ENCODE measurements around the gene IPO5. TPM values are rescaled to one million over a fixed set of nuclear protein-coding genes. Genes with fewer than 3 reads are reported as not detected.

IPO5 gene
- total RNA-seq, 2 experiments from 2014 or later, result 81.8 to 116 TPM

- Histone ChIP-seq H3K79me2 (ENCODE audit: insufficient read depth, low read depth, low read length) (no peaks in the 10 kb centered on the region), H2AFZ (ENCODE audit: low read length) (no peak overlapping the region), H3K4me3 (ENCODE audit: low read depth, low read length, poor library complexity, severe bottlenecking) (no peak overlapping the region), H3K4me2 (ENCODE audit: low read length) (no peak overlapping the region), H3K36me3 (ENCODE audit: insufficient read depth, low read length) (no peaks in the 10 kb centered on the region), H4K20me1 (ENCODE audit: insufficient read depth, low read length) (no peaks in the 10 kb centered on the region), H3K27ac (ENCODE audit: low read depth, low read length, poor library complexity, severe bottlenecking) (no peak overlapping the region), H3K9me2 (ENCODE audit: insufficient read depth, low read length) (no peaks in the 10 kb centered on the region), H3K9me3 (ENCODE audit: low read length) (no peaks in the 10 kb centered on the region), H3K4me1 (ENCODE audit: insufficient read depth, low read length, poor library complexity, severe bottlenecking) (no peaks in the 10 kb centered on the region)
- no TSS peak for BruUV-seq (replicated peaks)
- ChIA-PET POLR2A (no interaction called here), CTCF (ENCODE audit: unreplicated experiment) (no interaction called here)
- no peak for DNase-seq (ENCODE audit: low spot score)
- intact Hi-C loops (cut with micrococcal nuclease; ENCODE audit: unreplicated experiment), result no loop called here
- no peak for TF ChIP-seq EZH2phosphoT487 (IDR thresholded peaks at IDR 0.05; ENCODE audit: borderline replicate concordance, low read depth, low read length)
- no peak for TF ChIP-seq CTCF (conservative IDR thresholded peaks at IDR 0.05; ENCODE audit: low read length)
These were observed 112.0 kb downstream of the IPO5 start for GRCh38 chr13:98065468-98065867.

GRCh38 chr13:98066636-98067035 is 113.2 kb downstream of the IPO5 start:
- no peak overlapping the region for H3K27ac ChIP-seq (ENCODE audit: low read depth, low read length, poor library complexity, severe bottlenecking)
- H4K20me1 ChIP-seq (ENCODE audit: insufficient read depth, low read length), result no peaks in the 10 kb centered on the region
- intact Hi-C loops (cut with micrococcal nuclease; ENCODE audit: unreplicated experiment), result no loop called here
- POLR2A ChIA-PET, result interaction anchor here (0.6 to 0.7 kb wide), 2 partner anchors 19 to 116 kb away, joined by 3 read pairs; no protein-coding TSS in a partner anchor
- no peak overlapping the region for H3K4me2 ChIP-seq (ENCODE audit: low read length)
- CTCF ChIA-PET (ENCODE audit: unreplicated experiment), result no interaction called here
- no peaks in the 10 kb centered on the region for H3K4me1 ChIP-seq (ENCODE audit: insufficient read depth, low read length, poor library complexity, severe bottlenecking)
- no peaks in the 10 kb centered on the region for H3K36me3 ChIP-seq (ENCODE audit: insufficient read depth, low read length)
- TF ChIP-seq CTCF (conservative IDR thresholded peaks at IDR 0.05; ENCODE audit: low read length) (no peak), EZH2phosphoT487 (IDR thresholded peaks at IDR 0.05; ENCODE audit: borderline replicate concordance, low read depth, low read length) (no peak)
- H2AFZ ChIP-seq (ENCODE audit: low read length), result no peak overlapping the region
- DNase-seq (ENCODE audit: low spot score), result no peak
- no peaks in the 10 kb centered on the region for H3K9me3 ChIP-seq (ENCODE audit: low read length)
- no peaks in the 10 kb centered on the region for H3K9me2 ChIP-seq (ENCODE audit: insufficient read depth, low read length)
- H3K79me2 ChIP-seq (ENCODE audit: insufficient read depth, low read depth, low read length), result no peaks in the 10 kb centered on the region
- BruUV-seq (replicated peaks), result no TSS peak
- no peak overlapping the region for H3K4me3 ChIP-seq (ENCODE audit: low read depth, low read length, poor library complexity, severe bottlenecking)

- H3K79me2 ChIP-seq (ENCODE audit: insufficient read depth, low read depth, low read length), result no peaks in the 10 kb centered on the region
- no peak overlapping the region for H3K4me3 ChIP-seq (ENCODE audit: low read depth, low read length, poor library complexity, severe bottlenecking)
- TF ChIP-seq CTCF (conservative IDR thresholded peaks at IDR 0.05; ENCODE audit: low read length), result no peak
- no peak for TF ChIP-seq EZH2phosphoT487 (IDR thresholded peaks at IDR 0.05; ENCODE audit: borderline replicate concordance, low read depth, low read length)
- no peak overlapping the region for H3K4me2 ChIP-seq (ENCODE audit: low read length)
- no peaks in the 10 kb centered on the region for H4K20me1 ChIP-seq (ENCODE audit: insufficient read depth, low read length)
- ChIA-PET CTCF (ENCODE audit: unreplicated experiment) (no interaction called here), POLR2A (no interaction called here)
- no peak for DNase-seq (ENCODE audit: low spot score)
- H3K9me3 ChIP-seq (ENCODE audit: low read length), result no peaks in the 10 kb centered on the region
- intact Hi-C loops (cut with micrococcal nuclease; ENCODE audit: unreplicated experiment), result no loop called here
- no TSS peak for BruUV-seq (replicated peaks)
- H3K4me1 ChIP-seq (ENCODE audit: insufficient read depth, low read length, poor library complexity, severe bottlenecking), result no peaks in the 10 kb centered on the region
- H3K36me3 ChIP-seq (ENCODE audit: insufficient read depth, low read length), result no peaks in the 10 kb centered on the region
- no peak overlapping the region for H3K27ac ChIP-seq (ENCODE audit: low read depth, low read length, poor library complexity, severe bottlenecking)
- H3K9me2 ChIP-seq (ENCODE audit: insufficient read depth, low read length), result no peaks in the 10 kb centered on the region
- no peak overlapping the region for H2AFZ ChIP-seq (ENCODE audit: low read length)
These were observed 115.0 kb downstream of the IPO5 start for GRCh38 chr13:98068521-98068920.
